B cell (primary cell): Measurements from ENCODE around the gene TNNT3. TPM values are rescaled to one million over a fixed set of nuclear protein-coding genes. Genes with fewer than 3 reads are reported as not detected.

Experiments used
- ATAC-seq: fragments of 200-7000 bp; cut with Tn5 transposase; one replicate; pipeline ENCODE4 v1.10.0; 2021; ENCODE audit warnings: low read depth, mild to moderate bottlenecking, moderate number of reproducible peaks, moderate library complexity
- CTCF ChIA-PET: fragments of 350-600 bp; sonication (Branson Sonifier 250); formaldehyde crosslinking; loops from one replicate; lab custom pipeline; 2021; ENCODE audit warnings: antibody characterized with exemption, inconsistent platforms; lab: Charles Lee
- POLR2A ChIA-PET: fragments of 350-600 bp; sonication (Branson Sonifier 250); formaldehyde crosslinking; loops from one replicate; lab custom pipeline; 2021; ENCODE audit warnings: antibody characterized with exemption; lab: Charles Lee
- DNase-seq: peaks from one replicate; pipeline ENCODE4 v3.0.0; 2013
- H2AFZ ChIP-seq: 2 replicates; pipeline ENCODE4 v1.6.1; 2012; ENCODE audit warnings: mild to moderate bottlenecking, low read depth, low read length; ENCODE audit not compliant: insufficient read depth, poor library complexity, severe bottlenecking
- H3K27ac ChIP-seq, 2 donors: 1 replicate in 1 of 2; 2 replicates in 1 of 2; pipeline ENCODE4 v1.5.1; 2012 to 2013; ENCODE audit warnings: low read length in 2 of 2, mild to moderate bottlenecking in 2 of 2, moderate library complexity in 1 of 2
- H3K27me3 ChIP-seq, 4 experiments: fragments of 200-600 bp in 1 of 4; sonication (generic) in 1 of 4; replicated peaks in 1 of 4; 1 replicate in 2 of 4; 2 replicates in 2 of 4; pipeline versions ENCODE4 v1.6.1 to v1.7.0; 2013 to 2016; ENCODE audit warnings: low read length in 3 of 4, mild to moderate bottlenecking in 2 of 4, mixed read lengths in 1 of 4, moderate library complexity in 1 of 4; ENCODE audit not compliant: insufficient read depth in 4 of 4, control insufficient read depth in 3 of 4; ENCODE audit errors: control extremely low read depth in 1 of 4
- H3K36me3 ChIP-seq, 2 experiments: replicated peaks in 1 of 2; 1 replicate in 1 of 2; 2 replicates in 1 of 2; pipeline versions ENCODE4 v1.6.1 to v1.7.1; 2013; ENCODE audit warnings: low read length in 1 of 2; ENCODE audit not compliant: insufficient read depth in 2 of 2, control insufficient read depth in 1 of 2; ENCODE audit errors: control extremely low read depth in 1 of 2, extremely low read depth in 1 of 2
- H3K4me1 ChIP-seq, 2 donors: fragments of 200-600 bp in 1 of 2; sonication (generic) in 1 of 2; 1 replicate in 1 of 2; 2 replicates in 1 of 2; pipeline versions ENCODE4 v1.5.1 to v1.6.1; 2013 to 2017; ENCODE audit warnings: low read length in 2 of 2; ENCODE audit not compliant: control insufficient read depth in 2 of 2, insufficient read depth in 2 of 2
- H3K4me2 ChIP-seq: replicated peaks from 2 replicates; pipeline ENCODE3; 2012; ENCODE audit warnings: mild to moderate bottlenecking, low read depth, low read length; ENCODE audit not compliant: poor library complexity, severe bottlenecking
- H3K4me3 ChIP-seq, 5 experiments: fragments of 200-600 bp in 1 of 5; sonication (generic) in 1 of 5; 1 replicate in 3 of 5; 2 replicates in 2 of 5; pipeline versions ENCODE4 v1.5.1 to v1.7.0; 2011 to 2016; ENCODE audit warnings: low read length in 4 of 5, mild to moderate bottlenecking in 4 of 5, low read depth in 2 of 5, control low read depth in 1 of 5, moderate library complexity in 1 of 5; ENCODE audit not compliant: insufficient read depth in 1 of 5; ENCODE audit errors: control extremely low read depth in 1 of 5, extremely low read depth in 1 of 5
- H3K79me2 ChIP-seq: fragments of 200-600 bp; sonication (generic); one replicate; pipeline ENCODE4 v1.6.0; 2016; ENCODE audit warnings: low read length; ENCODE audit not compliant: control insufficient read depth, insufficient read depth
- H3K9ac ChIP-seq: fragments of 200-600 bp; sonication (generic); 2 replicates; pipeline ENCODE4 v1.6.1; 2017; ENCODE audit warnings: mild to moderate bottlenecking, low read length, moderate library complexity
- H3K9me3 ChIP-seq, 3 donors: one replicate each; pipeline versions ENCODE4 v1.6.1 to v1.7.1; 2013; ENCODE audit warnings: low read length in 2 of 3; ENCODE audit not compliant: control insufficient read depth in 2 of 3, insufficient read depth in 1 of 3; ENCODE audit errors: control extremely low read depth in 1 of 3
- H4K20me1 ChIP-seq: 2 replicates; pipeline ENCODE4 v1.6.0; 2012; ENCODE audit warnings: mild to moderate bottlenecking, low read length; ENCODE audit not compliant: insufficient read depth, control insufficient read depth, poor library complexity, severe bottlenecking
- H3K27ac Mint-ChIP-seq: one replicate; pipeline ENCODE4 v1.8.0; 2021; ENCODE audit warnings: mixed read lengths
- H3K27me3 Mint-ChIP-seq: one replicate; pipeline ENCODE4 v1.8.0; 2021; ENCODE audit warnings: mixed read lengths
- H3K4me1 Mint-ChIP-seq: one replicate; pipeline ENCODE4 v1.8.0; 2021; ENCODE audit warnings: mixed read lengths
- H3K4me3 Mint-ChIP-seq: one replicate; pipeline ENCODE4 v1.8.0; 2021; ENCODE audit warnings: mixed read lengths
- H3K9me3 Mint-ChIP-seq: one replicate; pipeline ENCODE4 v1.8.0; 2022; ENCODE audit warnings: mixed read lengths; ENCODE audit not compliant: insufficient read depth
- EZH2 ChIP-seq: IDR thresholded peaks from 2 replicates; pipeline ENCODE4 v1.6.1; 2012; ENCODE audit warnings: borderline replicate concordance, low read depth, mild to moderate bottlenecking, moderate library complexity, low read length; ENCODE audit not compliant: insufficient read depth, poor library complexity, severe bottlenecking
- WGBS: methylation state at CpG from one replicate; pipeline ENCODE4 v1.1.5; 2013; ENCODE audit warnings: missing lambda C conversion rate; ENCODE audit not compliant: insufficient coverage; 5-methylcytosine and 5-hydroxymethylcytosine counted together
- intact Hi-C: fragments of 100-400 bp; cut with micrococcal nuclease; formaldehyde crosslinking; loops from one replicate; pipeline ENCODE4 v1.10.0; 2022
- polyA plus RNA-seq: library from polyadenylated mRNA; depleted of rRNA; stranded (reverse); fragments of >200 nt; gene quantifications from 2 replicates; pipeline ENCODE4 v1.2.3, GENCODE V29; 2012
- total RNA-seq, 2 donors: library from RNA; stranded (reverse); fragments of 120-200 nt in 1 of 2; gene quantifications; 1 replicate in 1 of 2; 2 replicates in 1 of 2; pipeline versions ENCODE4 v1.2.3 to v1.2.4, GENCODE V29; 2013 to 2022
- TF ChIP-seq, protein P1 (sequence below): fragments of 200-600 bp; IDR thresholded peaks from one replicate; pipeline ENCODE4 v1.8.0; 2022; ENCODE audit warnings: antibody characterized with exemption, mild to moderate bottlenecking

TNNT3 gene
- total and polyA plus RNA-seq, 2 donors (not counting 1 experiment from before 2014, with no cell fraction given): 2.5 to 10.0 TPM

DNA sequence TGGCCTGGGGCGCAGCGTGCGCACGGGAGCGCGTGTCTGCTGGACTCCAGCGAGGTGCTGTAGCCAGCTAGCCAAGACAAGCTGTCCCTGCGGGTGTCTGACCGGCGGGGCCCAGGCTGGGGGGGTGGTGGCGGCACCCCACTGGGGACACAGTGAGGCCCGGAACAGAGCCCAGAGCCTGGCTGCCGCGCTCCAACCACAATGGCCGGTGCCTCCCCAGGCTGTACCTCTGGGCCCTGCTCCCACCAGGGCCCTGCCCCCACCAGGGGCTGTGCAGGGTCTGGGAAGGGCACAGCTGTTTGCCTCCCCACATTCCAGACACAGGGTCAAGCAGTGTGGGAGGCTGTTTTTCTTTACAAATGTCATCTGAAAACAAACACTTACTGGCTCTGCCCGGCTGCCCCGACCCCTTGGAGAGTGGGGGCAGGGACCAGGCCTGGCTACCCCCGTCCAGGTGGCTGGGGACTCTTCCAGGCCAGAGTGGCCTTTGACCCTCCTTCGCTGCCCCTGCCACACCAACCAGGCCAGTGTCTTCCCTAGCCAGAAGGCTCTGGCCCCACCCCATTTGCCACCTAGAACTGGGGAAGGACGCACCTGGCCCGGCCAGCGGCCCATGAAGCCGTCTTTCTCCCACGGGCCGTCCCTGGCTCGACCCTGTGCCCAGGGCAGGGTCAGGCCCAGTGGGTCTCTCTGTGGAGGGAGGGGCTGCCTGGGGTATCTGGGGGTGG, 63.5 kb downstream of the TNNT3 start:
- ChIA-PET CTCF (no interaction called here), POLR2A (no interaction called here)
- Histone ChIP-seq H3K4me3 (no peak overlapping the region), H2AFZ (no peak overlapping the region), H3K27me3 (no peaks in the 10 kb centered on the region), H3K9ac (no peak overlapping the region), H3K4me2 (no peak overlapping the region), H4K20me1 (no peaks in the 10 kb centered on the region), H3K9me3 (no peaks in the 10 kb centered on the region), H3K79me2 (no peaks in the 10 kb centered on the region), H3K27ac (no peak overlapping the region), H3K36me3 (no peaks in the 10 kb centered on the region), H3K4me1 (no peaks in the 10 kb centered on the region)
- ATAC-seq (no peak), DNase-seq (no peak)
- Mint-ChIP-seq H3K4me1 (no peaks in the 10 kb centered on the region), H3K27me3 (no peaks in the 10 kb centered on the region), H3K27ac (no peak overlapping the region), H3K4me3 (no peak overlapping the region), H3K9me3 (no peaks in the 10 kb centered on the region)
- intact Hi-C loops: no loop called here
- WGBS: no CpG with 5 or more reads among the region's 26 CpGs
- TF ChIP-seq, protein P1, sequence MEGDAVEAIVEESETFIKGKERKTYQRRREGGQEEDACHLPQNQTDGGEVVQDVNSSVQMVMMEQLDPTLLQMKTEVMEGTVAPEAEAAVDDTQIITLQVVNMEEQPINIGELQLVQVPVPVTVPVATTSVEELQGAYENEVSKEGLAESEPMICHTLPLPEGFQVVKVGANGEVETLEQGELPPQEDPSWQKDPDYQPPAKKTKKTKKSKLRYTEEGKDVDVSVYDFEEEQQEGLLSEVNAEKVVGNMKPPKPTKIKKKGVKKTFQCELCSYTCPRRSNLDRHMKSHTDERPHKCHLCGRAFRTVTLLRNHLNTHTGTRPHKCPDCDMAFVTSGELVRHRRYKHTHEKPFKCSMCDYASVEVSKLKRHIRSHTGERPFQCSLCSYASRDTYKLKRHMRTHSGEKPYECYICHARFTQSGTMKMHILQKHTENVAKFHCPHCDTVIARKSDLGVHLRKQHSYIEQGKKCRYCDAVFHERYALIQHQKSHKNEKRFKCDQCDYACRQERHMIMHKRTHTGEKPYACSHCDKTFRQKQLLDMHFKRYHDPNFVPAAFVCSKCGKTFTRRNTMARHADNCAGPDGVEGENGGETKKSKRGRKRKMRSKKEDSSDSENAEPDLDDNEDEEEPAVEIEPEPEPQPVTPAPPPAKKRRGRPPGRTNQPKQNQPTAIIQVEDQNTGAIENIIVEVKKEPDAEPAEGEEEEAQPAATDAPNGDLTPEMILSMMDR: no peak
- no peak for TF ChIP-seq EZH2

DNA sequence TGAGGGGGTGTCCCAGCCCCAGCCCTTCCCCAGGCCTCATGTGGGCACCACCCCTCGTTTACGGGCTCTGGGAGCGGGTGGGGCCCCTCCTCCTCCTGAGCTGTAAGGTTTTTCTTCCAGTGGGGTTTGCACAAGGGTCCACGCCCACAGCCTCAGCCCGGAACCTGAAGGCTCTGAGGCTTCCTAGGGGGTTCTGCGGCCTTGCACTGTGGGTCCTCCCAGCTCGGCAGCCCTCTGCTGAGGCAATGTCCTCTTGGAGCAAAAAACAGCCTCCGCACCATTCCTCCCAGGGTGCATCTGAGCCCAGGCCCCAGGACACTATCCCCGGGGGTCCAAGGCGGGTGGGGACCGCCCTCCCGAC, 64.1 kb downstream of the TNNT3 start:
- no peak overlapping the region for H3K4me2 ChIP-seq
- intact Hi-C loops: no loop called here

More for the DNA sequence above, 64.1 kb downstream of the TNNT3 start:
- Histone ChIP-seq H3K27me3 (no peaks in the 10 kb centered on the region), H3K9ac (no peak overlapping the region), H3K27ac (no peak overlapping the region), H3K4me1 (no peaks in the 10 kb centered on the region), H3K9me3 (no peaks in the 10 kb centered on the region), H3K79me2 (no peaks in the 10 kb centered on the region), H3K4me3 (no peak overlapping the region), H2AFZ (no peak overlapping the region), H4K20me1 (no peaks in the 10 kb centered on the region), H3K36me3 (no peaks in the 10 kb centered on the region)
- TF ChIP-seq EZH2: no peak
- TF ChIP-seq, protein P1: no peak
- no peaks in the 10 kb centered on the region for H3K4me1 Mint-ChIP-seq
- H3K27ac Mint-ChIP-seq: no peak overlapping the region
- no peak overlapping the region for H3K4me3 Mint-ChIP-seq
- no peak for DNase-seq
- ATAC-seq: no peak
- ChIA-PET CTCF (no interaction called here), POLR2A (no interaction called here)
- H3K9me3 Mint-ChIP-seq: no peaks in the 10 kb centered on the region
- 83% methylated on average over 1 of the region's 12 CpGs for WGBS
- no peaks in the 10 kb centered on the region for H3K27me3 Mint-ChIP-seq
